GM19238 (cell line): Measurements from ENCODE around the gene CFDP1.

ENCODE experiments used
- DNase-seq: peaks from one replicate; pipeline ENCODE4 v3.0.0; 2011; ENCODE audit warnings: low spot score; ENCODE audit not compliant: insufficient read length

The CFDP1 gene

DNA sequence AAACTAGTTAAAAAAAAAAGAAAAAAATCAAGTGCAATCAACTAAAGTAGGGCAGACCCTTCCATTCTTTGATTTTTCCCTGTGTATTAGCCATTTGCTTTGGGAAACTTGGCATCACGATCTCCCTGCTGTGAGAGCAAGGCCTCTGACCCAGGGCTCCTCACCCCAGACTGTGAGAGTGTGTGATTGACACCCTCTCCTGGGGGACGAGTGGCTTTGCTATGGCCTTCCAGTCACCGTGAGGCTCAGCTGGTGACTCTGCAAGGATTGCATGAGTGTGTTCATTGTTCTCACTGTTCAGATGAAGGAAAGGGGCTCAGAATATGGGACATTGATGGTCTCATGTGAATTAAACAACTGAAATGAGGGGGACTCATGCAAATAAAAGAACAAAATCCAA is 112.9 kb downstream of the CFDP1 start:
- no peak for DNase-seq

DNA sequence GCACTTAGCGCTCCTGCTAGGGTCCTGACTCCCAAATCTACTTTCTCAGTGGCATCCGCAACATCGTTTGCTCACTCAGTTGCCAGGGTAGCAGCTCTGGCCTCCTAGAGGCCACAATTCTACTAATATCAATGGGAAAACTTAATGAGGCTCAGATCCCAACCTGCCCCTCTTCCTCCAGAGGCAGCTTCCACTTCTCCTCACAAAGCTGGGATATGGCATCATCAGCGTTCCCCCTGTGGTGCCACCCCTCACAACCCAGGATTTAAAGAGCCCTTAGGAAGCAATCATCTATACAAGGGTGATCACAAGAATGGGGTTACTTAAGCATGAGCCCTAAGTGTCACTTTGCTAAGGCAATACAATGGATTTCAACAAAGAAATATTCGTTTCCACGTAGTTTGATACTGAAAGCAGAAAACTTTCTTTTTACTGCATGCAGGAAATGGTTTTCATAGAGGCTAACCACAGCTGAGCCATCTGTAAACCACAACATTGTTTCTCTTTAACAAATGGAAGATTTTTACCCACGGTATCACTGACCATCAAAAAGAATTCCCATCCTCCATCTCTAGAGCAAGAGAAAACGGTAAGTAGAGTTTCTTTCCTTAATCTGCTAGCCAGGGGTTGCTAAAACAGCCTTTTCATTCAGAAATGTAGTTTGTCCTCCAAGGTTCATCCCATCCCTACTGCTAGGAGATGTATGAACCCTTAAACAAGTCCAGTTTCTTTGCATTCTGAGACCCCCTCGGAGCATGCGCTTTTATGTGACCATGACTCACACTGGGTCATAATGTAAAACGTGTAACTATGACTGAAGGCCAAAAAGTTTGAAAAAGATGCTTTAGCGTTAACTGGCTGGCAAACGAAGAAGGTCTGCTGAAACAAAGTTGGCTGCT is 113.5 kb downstream of the CFDP1 start:
- no peak for DNase-seq

DNA sequence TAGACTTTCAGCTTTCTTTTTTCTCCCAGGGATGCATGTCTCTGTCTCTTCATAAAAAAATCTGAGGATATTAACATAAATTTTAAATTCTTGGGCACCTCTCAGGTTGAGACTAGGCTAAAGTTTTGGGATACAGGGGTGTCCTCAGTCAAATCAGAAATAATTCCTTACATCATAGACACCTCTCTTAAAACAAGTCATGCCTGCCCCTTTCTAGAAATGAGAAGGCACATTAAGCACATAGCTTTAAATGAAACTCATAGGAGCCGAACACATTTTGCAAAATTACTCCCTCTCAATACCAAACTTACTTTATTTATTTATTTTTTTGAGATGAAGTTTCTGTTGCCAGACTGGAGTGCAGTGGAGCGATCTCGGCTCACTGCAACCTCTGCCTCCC is 114.6 kb downstream of the CFDP1 start:
- DNase-seq = no peak

DNA sequence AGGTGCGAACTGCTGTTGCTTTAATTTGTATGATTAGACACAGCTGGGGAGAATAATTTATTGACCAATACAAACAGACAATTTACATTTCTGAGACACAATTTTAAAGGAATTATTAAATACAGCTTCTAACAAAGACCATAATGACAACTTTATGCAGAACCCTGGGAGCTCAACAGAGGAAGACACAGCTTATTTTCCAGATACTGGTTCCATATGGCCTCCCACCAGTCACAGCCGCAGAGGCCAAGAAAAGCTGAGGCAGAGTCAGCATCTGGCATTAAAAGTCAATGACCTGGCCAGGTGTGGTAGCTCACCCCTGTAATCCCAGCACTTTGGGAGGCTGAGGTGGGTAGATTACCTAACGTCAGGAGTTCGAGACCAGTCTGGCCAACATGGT is 115.8 kb downstream of the CFDP1 start:
- DNase-seq = no peak

DNA sequence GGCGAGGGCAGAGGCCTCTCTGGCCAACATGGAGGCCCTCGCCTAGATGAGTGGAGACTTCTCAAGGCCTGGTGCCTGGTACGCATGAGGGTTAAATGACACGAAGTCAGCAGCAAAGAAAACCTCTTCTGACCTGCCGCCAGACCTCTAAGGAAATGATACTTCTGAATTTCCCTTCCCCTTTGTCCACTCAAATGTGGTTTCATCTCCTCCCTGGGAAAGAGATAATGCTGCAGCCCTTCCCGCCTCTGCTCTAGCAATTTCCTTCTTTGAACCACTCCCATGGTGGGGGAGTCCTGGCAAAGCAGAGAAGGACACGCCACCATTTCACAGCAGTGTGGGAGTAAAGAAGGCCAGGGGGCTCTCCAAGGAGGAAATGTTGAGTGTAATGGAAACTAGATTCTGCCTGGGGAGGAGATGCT is 116.2 kb downstream of the CFDP1 start:
- no peak for DNase-seq

DNA sequence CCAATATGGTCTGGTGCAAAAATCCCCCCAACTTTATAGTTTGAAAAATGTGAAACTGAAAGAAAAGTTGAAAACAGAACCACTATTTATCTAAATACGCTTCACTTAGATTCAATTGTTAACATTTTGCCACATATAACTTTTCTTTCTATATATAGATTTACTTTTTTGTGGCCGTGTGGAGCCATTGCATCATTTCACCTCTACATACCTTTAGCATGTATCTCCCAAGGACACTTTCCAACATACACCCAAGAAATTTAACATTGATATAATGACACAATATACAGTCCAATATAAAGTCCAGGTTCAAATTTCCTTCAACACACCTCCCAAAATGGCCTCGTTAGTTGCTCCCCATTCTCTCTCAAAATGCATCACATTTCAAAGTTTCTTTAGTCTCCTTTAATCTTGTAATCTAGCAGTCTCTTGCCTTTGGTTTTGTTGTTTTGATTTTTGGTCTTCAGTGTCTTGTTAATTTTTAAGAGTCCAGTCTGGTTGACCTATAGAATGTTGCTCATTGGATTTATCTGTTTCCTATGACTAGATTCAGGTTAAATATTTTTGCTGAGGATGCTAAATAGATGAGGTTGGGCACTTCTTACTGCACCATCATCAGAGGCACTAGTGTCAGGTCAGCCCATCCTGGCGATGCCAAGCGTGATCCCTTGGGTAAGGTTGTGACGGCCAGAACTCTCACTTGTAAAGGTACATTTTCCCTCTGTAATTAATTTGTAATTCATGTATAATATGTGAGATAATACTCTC is 117.6 kb downstream of the CFDP1 start:
- DNase-seq = no peak

DNA sequence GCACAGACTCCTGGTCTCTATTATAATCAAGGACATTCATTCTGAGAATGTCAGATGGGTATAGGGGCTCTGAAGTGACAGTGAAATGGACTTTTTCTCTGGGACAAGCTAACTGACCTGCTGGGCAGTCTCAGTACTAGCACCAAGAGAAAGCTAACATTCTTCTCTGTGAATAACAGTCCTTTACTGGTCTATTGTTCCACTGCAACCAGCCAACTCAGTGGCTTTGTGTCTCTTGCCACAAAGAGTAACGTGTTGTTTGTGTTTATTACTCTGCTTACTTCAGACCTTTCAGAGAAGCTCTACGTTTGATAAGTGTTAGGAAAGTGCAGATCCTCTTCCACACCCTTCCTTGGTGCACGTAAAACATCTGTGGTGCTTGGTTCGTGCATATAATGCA is 120.4 kb downstream of the CFDP1 start:
- DNase-seq = no peak

DNA sequence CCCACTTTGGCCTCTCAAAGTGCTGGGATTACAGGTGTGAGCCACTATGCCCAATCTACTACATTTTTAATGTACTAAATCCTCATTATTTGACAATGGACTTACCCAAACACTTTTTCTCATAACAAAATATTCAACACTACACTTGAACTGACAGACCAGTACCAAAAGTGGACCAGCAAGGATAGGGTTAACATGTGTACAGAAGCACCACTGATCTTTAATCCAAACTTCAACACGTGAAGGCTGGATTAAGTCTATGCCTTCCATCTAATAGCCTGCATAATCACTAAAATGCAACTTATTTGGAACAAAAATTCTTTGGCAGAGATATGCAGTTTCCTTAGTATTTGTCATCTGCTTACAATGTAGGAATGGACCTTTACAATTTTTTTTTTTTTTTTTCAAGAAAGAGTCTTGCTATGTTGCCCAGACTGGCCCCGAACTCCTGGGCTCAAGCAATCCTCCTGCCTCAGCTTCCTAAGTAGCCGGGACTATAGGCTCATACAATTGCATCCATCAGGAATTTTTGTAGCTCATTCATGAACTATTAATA is 121.8 kb downstream of the CFDP1 start:
- no peak for DNase-seq

DNA sequence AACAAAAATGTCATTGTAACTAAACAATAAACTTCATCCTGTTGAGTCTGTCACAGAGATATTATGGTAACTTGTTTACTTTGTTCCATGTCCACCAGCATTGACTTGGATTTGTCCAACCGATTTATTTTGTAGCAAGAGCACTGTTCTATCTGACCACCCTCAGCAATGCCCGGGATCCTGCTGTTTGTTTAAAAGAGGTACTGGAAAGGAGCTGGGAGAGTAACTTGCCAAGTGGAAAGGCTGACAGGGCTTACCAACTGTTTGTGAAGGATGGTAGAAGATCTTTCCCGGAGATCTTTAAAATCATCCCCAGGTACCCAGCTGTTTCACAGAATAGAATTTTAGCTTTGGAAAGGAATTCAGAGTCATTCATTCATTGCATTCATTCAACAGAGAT is 122.8 kb downstream of the CFDP1 start:
- DNase-seq = no peak

DNA sequence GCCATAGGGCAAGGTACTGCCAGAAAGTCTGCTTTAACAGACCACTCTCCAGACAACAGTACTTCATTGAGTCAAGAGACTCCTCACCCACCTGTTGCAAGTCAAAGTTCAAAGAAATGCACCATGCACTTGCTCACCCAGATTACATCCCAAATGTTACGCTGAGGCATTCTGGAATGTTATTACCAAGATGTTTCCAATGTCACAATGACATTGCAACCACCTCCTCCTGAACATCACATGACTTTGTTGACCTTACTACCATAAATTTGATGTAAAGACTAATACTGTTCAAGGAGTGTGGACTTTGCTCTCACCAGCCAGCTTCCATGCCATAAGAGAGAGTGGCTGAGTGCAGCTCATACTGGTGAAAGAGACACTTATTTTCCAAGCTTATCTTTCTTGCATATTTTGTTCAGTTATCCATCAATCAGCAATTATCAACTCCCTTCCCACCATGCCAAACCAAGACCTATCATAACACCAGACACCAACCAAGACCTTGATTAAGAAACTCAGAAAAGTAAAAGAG is 123.3 kb downstream of the CFDP1 start:
- DNase-seq = no peak

DNA sequence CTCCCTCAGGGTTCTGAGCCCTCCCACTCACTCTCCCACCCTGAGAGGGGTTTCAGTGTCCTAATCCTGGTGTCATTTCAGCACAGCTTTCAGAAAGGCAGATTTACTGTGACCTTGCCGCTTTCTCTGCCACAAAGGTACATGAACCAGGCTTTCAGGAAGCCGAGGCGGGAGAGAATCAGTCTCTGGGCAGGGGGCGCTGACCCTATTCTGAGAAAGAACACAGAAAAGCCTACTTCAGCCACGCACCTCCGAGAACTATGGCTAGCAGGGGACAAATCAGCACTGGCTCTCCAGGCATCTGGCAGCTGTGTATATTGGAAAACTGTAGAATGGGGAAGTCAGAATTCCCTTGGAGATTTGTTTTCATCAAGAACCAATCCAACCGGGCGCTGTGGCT is 124.1 kb downstream of the CFDP1 start:
- DNase-seq = no peak

DNA sequence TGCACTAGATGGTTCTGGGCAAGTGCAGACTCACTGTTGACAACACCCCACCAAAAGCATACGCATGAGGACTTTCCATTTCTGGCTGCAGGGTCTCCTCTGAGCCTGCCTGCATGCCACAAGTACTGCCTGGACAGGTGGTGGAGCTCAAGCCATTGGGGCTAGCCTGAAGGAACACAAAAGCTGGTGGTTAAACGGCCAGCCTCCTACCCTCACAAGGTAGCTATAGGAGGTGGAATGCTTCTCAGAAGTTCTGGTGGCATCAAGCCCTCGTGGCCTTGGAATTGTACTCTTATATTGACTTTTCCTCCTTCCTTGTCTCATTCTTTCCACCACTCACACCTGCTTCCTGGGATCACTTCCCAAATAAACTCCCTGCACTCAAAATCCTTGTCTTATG is 125.3 kb downstream of the CFDP1 start:
- no peak for DNase-seq

DNA sequence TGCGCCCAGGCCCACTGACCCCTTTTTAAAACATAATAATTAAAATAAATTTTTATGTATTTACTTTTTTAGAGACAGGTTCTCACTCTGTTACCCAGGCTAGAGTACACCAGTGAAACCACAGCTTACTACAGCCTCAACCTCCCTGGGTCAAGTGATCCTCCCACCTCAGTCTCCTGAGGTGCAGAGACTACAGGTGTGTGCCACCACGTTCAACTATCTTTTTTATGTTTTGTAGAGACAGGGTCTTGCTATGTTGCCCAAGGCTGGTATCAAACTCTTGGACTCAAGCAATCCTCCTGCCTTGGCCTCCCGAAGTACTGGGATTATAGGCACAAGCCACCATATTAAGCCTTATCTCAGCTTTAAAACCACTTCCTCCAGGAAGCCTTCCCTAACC is 125.8 kb downstream of the CFDP1 start:
- DNase-seq = no peak

DNA sequence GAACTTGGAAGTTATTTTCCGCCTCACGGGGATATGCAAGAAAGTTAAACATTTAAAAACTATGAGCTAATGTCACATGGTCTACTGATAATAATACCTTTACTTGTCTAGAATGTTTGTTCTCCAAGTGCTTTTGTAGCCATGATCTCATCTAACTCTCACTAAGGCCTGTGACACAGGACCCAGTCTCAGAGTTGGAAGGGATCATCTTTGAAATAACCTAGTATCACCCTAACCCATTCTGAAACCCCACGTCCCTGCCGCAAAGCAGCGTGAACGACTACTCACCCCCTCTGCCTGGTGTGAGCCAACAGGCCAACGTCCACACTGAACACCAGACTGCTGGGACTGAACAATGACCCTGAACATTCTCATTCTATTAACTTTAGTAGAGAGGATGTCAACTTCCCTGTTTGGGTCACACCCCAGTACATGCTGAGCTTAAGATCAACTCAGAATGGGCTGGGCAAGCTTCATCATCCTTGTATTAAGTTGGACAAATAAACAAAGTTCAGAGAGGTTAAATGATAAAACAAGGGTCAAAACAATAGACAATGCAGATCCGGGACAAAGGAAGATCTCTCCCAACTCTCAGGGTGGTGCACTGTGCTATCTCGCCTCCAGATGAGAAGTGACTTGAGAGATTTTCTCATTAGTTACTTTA is 127.1 kb downstream of the CFDP1 start:
- DNase-seq = no peak

DNA sequence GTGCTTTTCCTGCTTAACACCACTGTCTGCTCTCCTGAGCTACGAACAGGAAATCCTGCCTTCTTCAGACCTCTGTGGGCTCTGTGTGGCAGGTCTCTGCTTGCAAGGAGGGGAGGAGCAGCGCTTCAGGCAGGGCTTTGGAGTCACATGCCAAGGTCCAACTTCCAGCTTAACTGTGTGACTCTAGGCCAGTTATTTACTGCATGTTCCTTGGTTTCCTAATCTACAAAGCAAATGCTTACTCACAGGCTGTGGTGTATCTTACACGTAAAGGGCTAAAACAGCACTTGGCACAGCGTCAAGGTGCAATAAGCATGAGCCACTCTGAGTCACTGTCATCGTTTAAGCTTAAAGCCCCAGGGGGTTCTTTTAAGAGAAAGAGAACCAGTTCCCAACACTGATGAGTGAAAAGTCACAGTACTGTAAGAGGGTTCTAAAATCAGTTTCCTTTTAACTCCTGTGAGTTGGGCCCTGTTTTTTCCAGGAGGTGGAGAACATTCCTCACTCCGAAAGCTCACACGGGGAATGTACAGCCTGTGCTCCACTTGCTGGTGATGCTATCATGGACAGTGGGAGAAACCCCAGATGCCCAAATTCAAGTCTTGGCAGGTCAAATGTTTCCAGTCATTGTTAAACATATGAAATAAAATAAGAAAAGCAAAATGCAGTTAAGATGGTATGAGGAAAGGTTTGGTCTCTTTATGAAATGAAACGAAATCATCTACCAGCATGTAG is 127.8 kb downstream of the CFDP1 start:
- no peak for DNase-seq

DNA sequence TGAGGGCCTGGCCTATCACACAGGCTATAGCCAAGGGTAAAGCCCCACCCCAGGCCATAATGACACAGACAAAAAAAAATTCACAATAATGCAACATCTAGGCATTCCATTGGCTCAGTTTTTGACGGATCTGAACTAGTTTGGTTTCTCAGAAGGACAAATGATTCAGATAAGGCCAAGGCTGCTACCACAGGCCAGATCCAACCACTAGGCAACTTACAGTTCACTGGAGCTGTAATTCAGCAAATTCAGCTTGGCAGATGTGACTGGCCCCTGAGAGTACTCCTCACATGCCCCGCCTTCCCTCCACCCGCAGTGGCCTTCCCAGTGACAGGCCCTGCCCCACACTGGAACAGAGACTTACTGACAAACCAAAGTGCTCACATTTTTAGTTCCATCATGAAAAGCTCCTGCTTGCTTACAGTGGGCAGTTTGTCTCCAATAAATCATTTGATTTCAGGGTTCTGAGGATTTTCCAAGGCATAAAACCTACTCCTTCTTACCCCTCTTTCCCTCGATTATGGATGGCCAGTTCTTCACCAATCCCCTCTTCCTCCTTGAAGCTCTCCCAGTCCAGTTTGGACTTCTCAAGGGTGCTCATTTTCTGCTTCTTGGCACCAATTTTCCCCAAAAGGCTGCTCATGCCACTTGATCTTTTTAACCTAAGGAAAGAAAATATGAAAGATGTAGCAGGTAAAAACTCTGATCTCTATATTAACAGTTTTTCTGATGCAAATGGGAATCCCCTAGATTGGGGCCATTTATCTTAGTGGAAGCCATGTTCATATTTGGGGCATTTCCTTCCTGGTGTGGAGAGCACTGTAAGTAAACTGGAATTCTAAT is 128.6 kb downstream of the CFDP1 start:
- no peak for DNase-seq

DNA sequence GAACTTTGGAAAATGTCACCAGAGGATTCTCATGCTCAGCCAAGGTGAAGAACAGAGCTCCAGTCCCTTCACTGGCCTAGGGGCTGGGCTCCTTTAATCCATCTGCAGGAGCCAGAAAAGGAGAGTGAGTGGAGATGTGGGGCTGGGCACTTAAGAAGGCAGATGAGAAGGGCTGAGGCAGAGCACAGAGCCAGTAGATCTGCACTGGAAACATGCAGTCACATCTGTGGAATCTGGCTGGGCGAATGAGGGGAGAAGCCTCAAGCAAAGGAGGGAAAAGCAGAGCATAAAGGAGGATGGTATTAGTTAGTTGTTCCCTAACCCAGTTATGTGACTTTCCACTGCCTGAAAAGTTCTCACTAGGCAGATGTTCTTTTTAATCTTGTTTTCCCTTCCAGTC is 131.5 kb downstream of the CFDP1 start:
- no peak for DNase-seq

DNA sequence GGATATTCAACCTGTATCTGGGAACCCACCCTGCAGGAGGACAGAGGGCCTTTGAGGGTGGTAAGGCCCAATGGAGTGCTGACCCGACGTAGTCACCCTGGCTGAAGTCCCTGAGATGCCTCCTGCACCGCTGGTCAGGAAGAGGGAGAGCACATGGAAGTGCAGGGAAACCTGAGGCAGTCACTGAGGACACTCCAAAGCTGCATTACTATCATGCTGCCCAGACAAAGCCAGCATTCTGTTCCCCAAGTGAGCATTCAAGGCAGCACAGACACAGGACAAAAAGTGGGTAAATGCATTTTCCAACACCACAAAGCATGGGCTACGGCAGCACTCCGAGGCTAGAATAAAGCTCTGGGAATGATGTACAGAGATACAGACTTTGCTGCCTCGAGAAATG is 135.0 kb downstream of the CFDP1 start:
- DNase-seq = no peak

DNA sequence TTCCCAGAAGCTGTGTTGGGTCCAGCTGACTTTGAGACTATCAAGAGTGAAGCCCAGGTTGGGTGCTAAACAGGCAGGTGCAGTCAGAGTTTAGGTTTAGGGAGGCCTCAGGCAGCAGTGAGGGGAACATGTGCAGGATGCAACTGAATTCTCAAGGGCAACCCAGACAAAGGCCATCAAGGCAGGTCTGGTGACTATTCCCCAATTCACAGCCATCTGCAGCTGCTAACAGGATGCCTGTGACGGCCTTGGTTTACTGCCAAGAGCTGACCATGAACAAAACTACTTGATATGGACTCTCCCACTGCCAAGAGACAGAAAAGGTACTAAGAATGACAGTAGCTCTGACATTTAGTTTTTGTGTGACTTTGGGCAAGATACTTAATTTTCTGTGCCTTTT is 136.7 kb downstream of the CFDP1 start:
- DNase-seq = no peak
